ENCODE data around the gene NR2C1. TPM values are rescaled to one million over a fixed set of nuclear protein-coding genes. Genes with fewer than 3 reads are reported as not detected.

NR2C1 gene
- total and polyA plus RNA-seq, 2 of the 8 experiments (the other 6 are each of a cell fraction or from before 2014, with no cell fraction given) = 22.8 to 48.3 TPM

GRCh38 chr12:95037906-95038305 is 35.5 kb downstream of the NR2C1 start (continued):
- TF ChIP-seq TEAD4 (IDR thresholded peaks at IDR 0.05; ENCODE audit: low read depth, low read length) = no peak
- TF ChIP-seq FOSL1 (IDR thresholded peaks at IDR 0.05; ENCODE audit: insufficient read depth, low read depth, low read length) = no peak
